Thoracic aorta (tissue), 2 donors: ENCODE measurements around the gene PRKAR1A. TPM values are rescaled to one million over a fixed set of nuclear protein-coding genes. Genes with fewer than 3 reads are reported as not detected.

Experiments
- ATAC-seq: fragments of 150-250 bp; one replicate; pipeline ENCODE4 v1.8.0; 2017; ENCODE audit warnings: low read depth; ENCODE audit not compliant: insufficient number of reproducible peaks, low FRiP score
- DNase-seq: peaks from one replicate; pipeline ENCODE4 v3.0.0-alpha.2; 2020; ENCODE audit warnings: low spot score
- H3K27ac ChIP-seq, 2 donors: fragments of 200-600 bp; sonication (generic); 1 replicate in 1 of 2; 2 replicates in 1 of 2; pipeline ENCODE4 v1.5.1; 2016; ENCODE audit warnings: mild to moderate bottlenecking in 2 of 2, moderate library complexity in 2 of 2
- H3K27me3 ChIP-seq: fragments of 200-600 bp; sonication (generic); replicated peaks from 2 replicates; pipeline ENCODE4 v1.6.0; 2016; ENCODE audit warnings: mild to moderate bottlenecking; ENCODE audit not compliant: insufficient read depth
- H3K36me3 ChIP-seq: fragments of 200-600 bp; sonication (generic); one replicate; pipeline ENCODE4 v1.5.1; 2016
- H3K4me1 ChIP-seq, 2 donors: fragments of 200-600 bp; sonication (generic); 1 replicate in 1 of 2; 2 replicates in 1 of 2; pipeline versions ENCODE4 v1.5.1 to v1.6.0; 2016; ENCODE audit warnings: low read depth in 2 of 2, mild to moderate bottlenecking in 1 of 2; ENCODE audit not compliant: control insufficient read depth in 1 of 2
- H3K4me3 ChIP-seq: fragments of 200-600 bp; sonication (generic); 2 replicates; pipeline ENCODE4 v1.5.1; 2016; ENCODE audit warnings: mild to moderate bottlenecking
- H3K9me3 ChIP-seq: fragments of 200-600 bp; sonication (generic); 2 replicates; pipeline ENCODE4 v1.5.1; 2016
- CTCF ChIP-seq: fragments of 200-600 bp; sonication (generic); IDR thresholded peaks from one replicate; pipeline ENCODE4 v1.5.1; 2019; ENCODE audit warnings: antibody characterized with exemption
- total RNA-seq, 2 donors: library from RNA; depleted of rRNA; stranded (reverse); fragments of >200 nt; gene quantifications; one replicate each; pipeline versions ENCODE4 v1.1.0 to v1.2.3, GENCODE V29; 2016

PRKAR1A gene
- total RNA-seq, 2 donors from 2014 or later = 345 to 412 TPM

- no peak for TF ChIP-seq CTCF
- Histone ChIP-seq H3K27ac (no peak overlapping the region), H3K4me1 (peaks cover 11 to 20% of the 10 kb centered on the region in 2 donors), H3K4me3 (no peak overlapping the region), H3K27me3 (no peaks in the 10 kb centered on the region), H3K9me3 (no peaks in the 10 kb centered on the region), H3K36me3 (no peaks in the 10 kb centered on the region)
- no peak for DNase-seq
- no peak for ATAC-seq
These were observed 79.8 kb downstream of the PRKAR1A start for GRCh38 chr17:68592009-68592408.

GRCh38 chr17:68592682-68593641 lies 80.7 kb downstream of the PRKAR1A start:
- no peaks in the 10 kb centered on the region for H3K36me3 ChIP-seq
- no peak overlapping the region for H3K27ac ChIP-seq
- peaks cover 11 to 20% of the 10 kb centered on the region in 2 donors for H3K4me1 ChIP-seq
- TF ChIP-seq CTCF = no peak
- H3K27me3 ChIP-seq = no peaks in the 10 kb centered on the region
- H3K9me3 ChIP-seq = no peaks in the 10 kb centered on the region
- ATAC-seq (no peak), DNase-seq (no peak)
- H3K4me3 ChIP-seq = no peak overlapping the region

- no peak for TF ChIP-seq CTCF
- ATAC-seq (no peak), DNase-seq (no peak)
- Histone ChIP-seq H3K27ac (no peak overlapping the region), H3K4me3 (no peak overlapping the region), H3K36me3 (no peaks in the 10 kb centered on the region), H3K4me1 (peaks cover 11 to 21% of the 10 kb centered on the region in 2 donors), H3K27me3 (no peaks in the 10 kb centered on the region), H3K9me3 (no peaks in the 10 kb centered on the region)
These were observed 82.3 kb downstream of the PRKAR1A start for GRCh38 chr17:68594552-68594951.

- H3K27ac ChIP-seq = peak overlapping the region; percentile 19 to 35
These were observed 83.3 kb downstream of the PRKAR1A start for GRCh38 chr17:68595496-68595895.

More at GRCh38 chr17:68595496-68595895, 83.3 kb downstream of the PRKAR1A start:
- no peak for TF ChIP-seq CTCF
- H3K36me3 ChIP-seq = no peaks in the 10 kb centered on the region
- peaks cover 16 to 31% of the 10 kb centered on the region in 2 donors for H3K4me1 ChIP-seq
- DNase-seq = no peak
- H3K9me3 ChIP-seq = no peaks in the 10 kb centered on the region
- H3K4me3 ChIP-seq = no peak overlapping the region
- ATAC-seq = no peak
- no peaks in the 10 kb centered on the region for H3K27me3 ChIP-seq
